ENCODE results near the gene PRSS57.
"Not testable (repeated sequence)": the region's sequence is repeated elsewhere in the genome, so short reads cannot be mapped to it uniquely, and the experiment has no call there.

The PRSS57 gene

DNA sequence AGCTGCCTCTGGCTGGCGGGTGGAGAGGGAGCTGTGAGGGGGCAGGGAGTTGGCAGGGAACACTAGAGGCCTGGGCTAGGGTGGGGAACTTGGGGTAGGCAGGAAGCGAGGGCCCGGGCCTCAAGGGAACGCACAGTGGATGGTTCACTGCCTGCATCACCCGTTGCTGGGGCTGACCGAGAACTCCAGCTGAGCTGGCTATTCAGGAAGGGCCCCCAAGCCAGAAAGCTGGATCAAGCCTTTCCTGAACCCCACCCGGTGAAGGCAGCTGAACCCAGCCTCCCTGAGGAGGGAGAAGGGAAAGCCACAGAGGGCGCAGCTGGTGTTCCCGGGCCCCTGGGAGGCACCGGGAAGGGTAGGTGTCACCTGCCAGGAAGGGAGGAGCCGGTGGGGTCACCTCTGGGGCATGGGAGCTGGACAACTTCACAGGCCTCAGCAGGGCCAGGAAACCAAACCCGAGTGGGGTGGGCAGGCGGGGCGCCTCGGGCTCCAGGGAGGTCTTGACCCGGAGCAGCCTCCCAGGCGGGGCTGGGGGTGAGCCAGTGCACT is 27.4 kb upstream of the PRSS57 start:
- DNase-seq = no peak

DNA sequence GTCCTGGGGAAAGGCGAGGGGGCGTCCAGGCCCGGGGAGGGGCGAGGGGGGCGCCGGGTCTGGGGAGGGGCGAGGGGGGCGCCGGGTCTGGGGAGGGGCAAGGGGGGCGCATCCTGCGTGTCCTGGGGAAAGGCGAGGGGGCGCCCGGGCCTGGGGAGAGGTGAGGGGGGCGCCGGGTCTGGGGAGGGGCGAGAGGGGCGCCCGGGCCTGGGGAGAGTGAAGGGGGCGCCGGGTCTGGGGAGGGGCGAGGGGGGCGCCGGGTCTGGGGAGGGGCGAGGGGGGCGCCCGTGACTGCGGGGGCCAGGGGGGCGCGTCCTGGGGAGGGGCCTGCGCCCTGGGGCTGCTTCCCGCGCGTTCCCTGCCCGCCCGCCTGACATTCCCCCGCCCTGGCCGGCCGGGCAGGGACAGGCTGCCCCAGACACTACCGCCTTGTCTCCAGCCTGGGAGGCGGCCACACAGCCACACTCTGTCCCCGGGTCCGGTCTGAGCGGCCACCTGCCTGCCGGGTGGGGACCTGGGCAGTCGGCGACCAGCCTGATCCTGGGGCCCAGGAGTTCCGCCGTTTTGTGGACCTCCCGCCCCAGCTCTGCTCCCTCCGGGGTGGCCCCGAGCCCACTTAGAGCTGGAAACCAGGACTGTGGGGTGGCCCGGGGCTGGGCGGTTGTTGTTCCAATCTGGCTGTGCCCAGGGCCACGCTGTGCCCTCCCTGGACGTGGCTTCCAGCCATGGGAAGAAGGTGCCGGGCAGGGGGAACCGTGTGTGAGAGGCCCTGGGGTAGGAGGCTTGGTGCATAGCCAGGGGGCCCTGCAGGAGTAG is 25.3 kb upstream of the PRSS57 start:
- no peak for DNase-seq

DNA sequence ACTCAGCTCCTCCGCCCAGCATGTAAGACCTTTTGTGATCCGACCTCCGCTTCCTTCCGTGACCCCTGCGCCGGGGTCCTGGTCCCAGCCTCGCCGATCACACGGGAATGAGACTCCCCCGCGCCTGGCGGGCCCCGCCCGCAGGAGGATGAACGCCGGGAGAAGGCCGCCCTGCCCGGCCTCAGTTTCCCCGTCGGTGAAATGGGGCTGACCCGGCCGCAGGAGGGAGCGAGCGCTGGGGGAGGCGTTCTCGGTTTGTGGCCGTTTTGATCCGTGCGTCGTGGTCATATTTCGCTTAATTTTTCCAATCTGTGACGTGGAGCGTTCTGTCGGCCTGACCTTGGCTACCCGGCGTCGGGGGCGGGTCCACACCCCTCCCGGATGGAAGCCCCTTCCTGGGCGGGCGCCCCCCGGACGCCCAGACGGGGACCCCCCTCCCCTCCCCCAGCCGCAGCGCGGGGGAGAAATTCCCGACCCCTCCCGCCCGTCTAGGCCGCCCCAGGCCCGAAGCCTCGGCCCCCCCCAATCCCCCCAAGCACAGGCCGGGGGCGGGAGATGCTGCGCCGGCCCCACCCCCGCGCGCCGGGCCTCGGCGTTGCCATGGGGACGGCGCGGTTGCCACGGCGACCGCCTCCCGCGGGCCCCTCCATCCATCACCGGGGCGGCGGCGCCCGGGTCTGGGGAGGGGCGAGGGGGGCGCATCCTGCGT is 24.5 kb upstream of the PRSS57 start:
- DNase-seq = no peak

DNA sequence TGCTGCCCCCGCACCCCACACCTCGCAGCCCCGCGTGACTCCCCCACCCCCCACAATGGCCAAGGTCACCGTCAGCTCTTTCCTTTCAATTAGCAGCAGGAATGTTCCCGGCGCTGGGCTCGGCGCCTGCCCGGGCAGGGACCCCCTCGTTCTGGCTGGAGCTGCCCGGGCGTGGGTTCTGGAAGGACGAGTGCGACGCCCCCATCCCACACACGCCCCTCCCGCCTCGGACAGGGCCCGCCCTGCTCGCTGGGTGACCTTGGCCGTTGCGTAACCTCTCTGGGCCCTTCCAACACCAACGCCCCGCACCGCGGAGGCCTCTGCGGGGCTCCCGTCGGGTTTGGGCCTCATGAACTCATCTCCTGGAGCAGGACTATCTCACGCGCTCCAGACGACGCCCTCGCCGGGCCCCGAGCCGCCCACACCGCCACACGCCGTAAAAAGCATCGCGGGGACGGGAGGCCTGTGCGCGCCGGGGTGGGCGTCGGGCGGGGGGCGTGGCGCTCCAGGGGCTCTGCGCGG is 23.8 kb upstream of the PRSS57 start:
- DNase-seq = no peak

DNA sequence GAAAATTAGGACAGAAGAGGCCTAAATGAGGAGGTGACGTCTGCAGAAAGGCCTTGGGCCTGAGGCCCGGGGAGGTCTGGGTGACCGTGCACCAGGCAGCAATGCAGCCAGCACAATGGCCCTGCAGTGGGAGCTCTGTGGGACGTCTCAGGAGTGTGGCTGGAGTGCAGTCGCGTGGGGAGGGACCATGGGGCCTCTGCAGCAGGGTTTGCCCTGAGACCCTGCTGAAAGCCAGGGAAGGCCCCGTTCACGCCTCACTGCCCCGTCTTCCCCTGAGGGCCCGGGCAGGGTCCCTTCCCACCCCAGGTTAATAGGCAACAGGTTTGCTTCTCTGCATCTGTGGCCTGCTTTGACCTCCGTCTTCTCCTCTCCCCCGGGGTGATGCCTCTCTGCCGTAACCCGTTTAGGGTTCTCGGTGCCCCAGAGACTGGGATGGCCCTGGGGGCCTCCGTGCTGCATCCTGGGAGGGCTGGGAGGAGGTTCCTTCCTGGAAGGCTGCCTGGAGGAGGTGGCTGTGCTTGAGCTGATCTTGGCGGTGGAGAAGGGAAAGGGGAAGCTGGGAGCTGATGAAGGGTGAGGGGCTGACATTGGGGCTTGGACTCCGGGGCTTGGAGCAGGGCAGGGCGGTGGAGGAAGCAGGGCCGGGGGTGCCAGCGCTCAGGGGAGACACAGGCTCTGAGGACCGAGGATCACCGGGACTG is 23.1 kb upstream of the PRSS57 start:
- DNase-seq = no peak

DNA sequence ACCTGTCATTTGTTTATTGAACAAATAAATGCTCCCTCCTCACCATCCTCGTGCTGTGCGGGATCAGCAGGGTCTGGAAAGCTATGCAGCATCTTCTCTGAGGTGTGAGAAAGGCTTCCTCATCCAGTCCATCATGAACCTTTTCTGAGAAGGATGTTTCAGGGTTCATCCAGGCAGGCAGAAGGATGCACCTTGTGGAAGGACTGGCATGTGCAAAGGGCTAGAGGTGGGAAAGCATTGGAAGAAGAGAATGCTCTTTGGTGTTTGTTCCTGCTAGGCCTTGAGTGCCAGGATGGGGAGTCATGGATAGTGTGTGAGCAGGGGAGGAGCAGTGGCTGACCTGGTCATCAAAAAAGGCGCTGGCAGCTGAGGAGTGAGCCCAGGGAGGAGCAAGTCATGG is 20.1 kb upstream of the PRSS57 start:
- DNase-seq = no peak

DNA sequence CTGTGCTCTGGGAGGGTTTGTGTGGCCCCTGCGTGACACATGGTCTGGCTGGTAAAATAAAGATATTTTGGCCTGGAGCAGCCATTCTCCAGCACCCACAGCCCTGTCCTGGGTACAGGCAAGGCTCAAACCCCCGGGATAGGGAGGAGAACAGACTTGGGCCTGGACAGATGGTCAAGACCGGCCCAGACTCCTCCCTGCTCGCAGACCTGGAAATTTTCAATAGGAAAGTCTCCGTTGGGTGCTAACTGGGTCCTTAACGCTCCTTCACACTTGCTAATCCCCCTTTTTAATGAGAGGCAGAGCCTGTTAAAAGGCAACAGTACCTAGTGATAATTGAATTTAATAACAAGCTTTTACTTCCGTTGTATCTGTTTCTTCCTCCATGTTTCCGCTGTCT is 16.0 kb upstream of the PRSS57 start:
- DNase-seq = no peak

DNA sequence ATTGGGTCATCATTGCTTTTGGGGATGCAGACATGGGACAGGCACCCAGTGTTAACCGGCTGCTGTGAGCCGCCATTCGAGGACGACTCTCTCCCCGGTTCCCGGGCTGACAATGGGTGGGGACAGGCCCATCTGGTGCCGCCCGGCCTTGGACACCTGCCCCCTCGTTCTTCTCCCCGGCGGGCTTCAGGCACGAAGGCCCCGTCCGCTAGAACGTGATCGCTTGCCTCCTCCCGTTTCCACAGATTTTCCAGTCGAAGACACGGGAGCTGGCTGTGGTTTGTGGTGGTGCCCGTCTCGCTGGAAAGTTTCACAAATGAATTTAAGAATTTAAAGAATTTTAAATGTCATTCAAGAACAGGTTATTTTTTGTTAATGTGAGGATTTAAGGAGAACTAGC is 15.5 kb upstream of the PRSS57 start:
- no peak for DNase-seq

DNA sequence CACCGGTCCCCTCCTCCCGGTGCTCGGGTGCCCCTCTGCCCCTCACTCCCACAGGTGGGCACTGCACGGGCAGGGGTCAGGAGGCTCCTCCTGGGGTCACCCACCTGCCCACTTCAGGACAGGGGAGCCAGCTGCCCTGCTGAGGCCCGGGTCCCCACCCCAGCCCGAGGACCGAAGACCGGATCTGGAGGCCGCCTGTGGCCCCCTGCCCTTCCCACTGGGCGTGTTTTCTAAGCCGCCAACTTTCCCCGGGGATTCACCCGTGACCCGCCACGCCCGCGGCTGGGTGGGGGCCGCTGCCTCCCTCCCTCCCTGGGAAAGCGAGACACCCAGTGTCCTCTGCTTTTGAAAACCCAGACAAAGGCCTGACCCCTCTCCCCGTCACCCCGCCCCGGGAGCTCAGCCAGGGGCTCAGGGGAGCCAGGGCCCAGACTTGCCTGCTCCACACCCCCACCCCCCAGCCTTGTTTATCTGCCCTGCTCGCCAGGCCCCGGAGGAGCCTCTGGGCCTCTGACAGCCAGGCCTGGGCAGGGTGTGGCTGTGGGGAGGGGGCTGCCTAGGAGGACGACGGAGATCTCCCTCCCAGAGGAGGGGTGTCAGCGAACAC is 14.8 kb upstream of the PRSS57 start:
- DNase-seq = no peak

DNA sequence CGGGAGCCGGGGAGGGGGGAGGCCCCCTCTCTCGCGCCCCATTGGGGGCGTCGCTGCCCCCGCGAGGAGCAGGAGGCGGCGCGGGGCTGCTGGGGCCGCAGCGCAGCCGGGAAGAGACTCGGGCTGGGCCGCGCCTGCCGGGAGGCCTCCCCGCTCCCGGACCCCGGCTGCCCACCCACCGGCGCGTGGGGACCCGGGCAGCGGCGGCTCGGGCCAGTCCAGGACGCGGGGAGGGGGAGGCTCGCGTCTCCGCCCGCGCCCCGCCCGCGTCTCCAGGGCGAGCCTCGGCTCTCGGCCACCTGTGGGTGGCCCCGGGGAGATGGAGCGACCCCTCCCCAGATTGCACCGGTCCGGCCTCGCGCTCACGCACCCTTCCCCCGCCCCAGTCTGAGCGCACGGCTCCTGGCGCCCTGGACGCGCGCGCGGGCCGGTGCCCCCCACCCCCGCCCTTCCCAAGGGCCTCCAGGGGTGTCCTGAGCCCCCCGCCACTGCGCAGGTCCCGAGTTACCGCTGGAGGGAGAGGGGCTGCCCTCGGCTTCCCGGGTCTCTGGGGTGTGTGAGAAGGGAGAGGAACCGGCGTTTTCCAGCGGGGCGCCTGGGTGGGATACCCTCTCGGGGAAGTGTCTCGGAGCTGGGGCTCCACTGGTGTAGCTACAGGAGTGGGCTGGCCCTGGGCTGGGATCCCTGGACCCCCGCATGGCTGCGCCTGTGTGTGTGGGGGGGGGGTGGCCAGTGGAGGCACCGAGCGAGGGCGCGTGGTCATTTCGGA is 14.1 kb upstream of the PRSS57 start:
- DNase-seq = no peak

DNA sequence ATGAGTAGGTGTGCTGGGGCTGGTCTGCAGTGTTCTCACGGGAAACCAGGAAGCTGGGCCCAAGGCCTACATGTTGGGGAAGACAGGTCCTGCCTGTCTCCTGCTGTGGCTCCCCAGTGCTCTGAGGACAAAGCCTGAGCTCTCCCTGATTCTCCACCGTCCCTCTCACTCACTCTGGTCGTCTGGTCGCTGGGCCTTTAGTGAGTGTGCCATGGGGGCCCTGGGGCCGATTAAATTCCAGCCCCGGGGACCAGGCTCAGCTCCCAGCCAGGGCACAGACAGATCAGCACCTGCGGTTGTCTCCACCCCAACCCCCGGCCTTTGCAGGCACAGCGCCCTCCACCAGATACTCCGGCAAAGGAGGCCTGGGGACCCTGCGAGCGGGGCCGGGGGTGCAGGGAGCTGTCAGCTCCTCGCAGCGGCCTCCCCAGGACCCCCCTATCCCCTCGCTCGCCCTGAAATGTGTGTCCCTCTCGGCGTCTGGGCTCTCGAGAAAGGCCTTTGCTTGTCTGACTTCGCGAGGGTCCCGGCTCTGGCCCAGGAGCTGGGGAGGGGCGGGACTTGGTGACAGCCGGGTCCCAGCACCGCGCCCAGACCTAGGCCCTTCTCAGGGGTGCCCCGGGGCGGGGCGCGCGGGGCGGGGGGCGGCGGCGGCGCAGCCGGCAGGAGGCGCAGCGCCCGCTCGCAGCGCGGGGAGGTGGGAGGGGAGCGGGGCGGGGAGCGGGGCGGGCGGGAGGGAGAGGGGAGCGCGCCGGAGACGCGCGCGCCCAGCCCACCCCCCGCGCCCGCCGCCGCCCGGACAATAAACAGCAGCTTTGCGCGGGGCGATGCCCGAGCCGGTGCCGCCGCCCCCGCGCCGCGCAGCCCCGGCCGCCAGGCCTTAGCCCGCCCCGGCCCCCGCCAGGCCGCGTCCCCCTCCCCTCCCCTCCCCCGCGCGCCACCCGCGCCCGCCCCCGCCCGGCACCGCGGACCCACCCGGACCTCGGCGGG is 13.2 kb upstream of the PRSS57 start, which contains the start of gene PALM:
PALM (plus strand) TSS at position 782 of the 990 bp plus-strand sequence. CDS start 212 bp downstream, outside the sequence.
- no peak for DNase-seq

DNA sequence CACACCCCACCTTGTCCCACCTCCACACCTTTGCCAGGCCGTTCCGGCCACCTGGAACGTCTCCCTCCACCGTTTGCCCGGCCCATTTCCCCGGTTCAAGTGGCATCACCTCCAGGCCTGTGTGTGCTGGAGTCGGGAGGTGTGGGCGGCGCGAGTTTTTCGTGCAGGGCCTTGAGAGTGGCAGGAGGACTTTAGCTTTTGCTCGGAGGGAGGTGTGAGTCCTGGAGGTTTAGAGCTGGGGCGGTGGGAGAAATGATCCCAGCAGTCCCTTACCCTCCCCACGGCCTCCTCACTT is 9.1 kb upstream of the PRSS57 start:
- peak; percentile 16 for DNase-seq

DNA sequence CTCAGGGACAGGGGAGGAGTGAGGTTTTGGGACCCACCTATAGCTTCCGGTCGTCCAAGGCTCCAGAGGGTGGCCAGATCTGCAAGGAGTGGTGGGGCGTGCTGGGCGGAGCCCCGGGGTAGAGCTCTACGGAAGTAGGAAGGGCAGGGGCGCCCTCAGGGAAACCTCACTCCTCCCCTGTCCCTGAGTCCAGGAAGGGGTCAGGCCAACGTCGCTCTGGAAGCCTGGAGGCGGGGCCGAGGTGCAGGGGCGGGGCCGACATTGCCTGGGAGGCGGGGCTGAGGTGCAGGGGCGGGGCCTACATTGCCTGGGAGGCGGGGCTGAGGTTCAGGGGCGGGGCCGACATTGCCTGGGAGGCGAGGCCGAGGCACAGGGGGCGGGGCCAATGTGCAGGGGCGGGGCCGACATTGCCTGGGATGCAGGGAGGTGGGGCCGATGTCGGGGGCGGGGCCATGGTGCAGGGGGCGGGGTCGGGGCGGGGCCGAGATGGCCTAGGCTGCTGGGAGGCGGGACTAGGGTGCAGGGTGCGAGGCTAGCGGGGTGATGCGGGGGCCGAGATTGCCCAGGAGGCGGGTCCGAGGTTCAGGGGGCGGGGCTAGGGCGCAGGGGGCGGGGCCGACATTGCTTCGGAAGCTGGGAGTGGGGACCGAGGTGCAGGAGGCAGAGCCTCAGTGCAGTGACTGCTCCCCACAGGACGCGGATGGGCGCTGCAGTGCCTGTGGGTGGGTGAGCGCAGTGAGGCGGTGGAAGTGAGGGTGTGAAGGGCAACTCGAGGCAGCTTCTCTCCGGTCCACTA is 8.6 kb upstream of the PRSS57 start:
- peak; percentile 89 for DNase-seq

DNA sequence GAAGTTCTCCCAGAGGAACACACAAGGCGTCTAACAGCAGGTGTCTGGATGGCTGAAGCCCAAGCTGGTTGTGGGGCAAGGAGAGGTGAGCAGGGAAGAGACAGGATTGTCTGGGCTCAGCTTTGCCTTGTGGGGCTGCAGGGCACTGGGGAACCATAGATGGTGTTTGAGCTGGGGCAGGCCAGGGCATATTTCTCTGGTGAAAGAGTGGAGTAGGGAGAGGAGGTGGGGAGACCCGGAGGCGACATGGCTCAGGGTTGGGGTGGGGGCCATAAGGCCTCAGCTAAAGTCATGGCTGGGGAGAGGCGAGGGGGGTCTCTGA is 8.0 kb upstream of the PRSS57 start:
- no peak for DNase-seq

DNA sequence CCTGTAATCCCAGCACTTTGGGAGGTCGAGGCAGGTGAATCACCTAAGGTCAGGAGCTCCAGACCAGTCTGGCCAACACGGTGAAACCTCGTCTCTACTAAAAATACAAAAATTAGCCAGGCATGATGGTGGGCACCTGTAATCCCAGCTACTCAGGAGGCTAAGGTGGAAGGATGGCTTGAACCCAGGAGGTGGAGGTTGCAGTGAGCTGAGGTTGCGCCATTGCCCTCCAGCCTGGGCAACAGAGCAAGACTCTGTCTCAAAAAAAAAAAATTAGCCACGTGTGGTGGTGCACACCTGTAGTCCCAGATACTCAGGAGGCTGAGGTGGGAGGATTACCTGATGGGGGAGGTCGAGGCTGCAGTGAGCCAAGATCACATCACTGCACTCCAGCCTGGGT is 7.6 kb upstream of the PRSS57 start:
- DNase-seq = not testable (repeated sequence)

DNA sequence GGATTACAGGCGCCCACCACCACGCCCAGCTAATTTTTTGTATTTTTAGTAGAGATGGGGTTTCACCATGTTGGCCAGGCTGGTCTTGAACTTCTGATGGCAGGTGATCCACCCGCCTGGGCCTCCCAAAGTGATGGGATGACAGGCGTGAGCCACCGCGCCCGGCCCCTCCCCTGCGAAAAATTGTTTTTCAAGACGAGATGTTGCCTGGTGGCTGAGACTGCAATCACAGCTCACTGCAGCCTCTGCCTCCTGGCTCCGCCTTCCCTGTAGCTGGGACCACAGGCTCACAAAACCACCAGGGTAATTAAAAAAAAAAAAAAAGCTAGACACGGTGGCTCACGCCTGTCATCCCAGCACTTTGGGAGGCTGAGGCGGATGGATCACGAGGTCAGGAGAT is 4.6 kb upstream of the PRSS57 start:
- peak; percentile 34 for DNase-seq

DNA sequence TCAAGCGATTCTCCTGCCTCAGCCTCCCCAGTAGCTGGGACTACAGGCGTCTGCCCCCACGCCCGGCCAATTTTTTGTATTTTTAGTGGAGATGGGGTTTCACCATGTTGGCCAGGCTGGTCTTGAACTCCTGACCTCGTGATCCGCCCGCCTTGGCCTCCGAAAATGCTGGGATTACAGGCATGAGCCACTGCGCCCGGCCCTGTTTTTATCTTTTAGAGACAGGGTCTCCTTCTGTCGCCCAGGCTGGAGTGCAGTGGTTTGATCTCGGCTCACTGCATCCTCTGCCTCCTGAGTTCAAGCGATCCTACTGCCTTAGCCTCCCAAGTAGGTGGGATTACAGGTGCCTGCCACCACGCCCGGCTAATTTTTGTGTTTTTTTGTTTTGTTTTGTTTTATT is 3.3 kb upstream of the PRSS57 start:
- DNase-seq = not testable (repeated sequence)

DNA sequence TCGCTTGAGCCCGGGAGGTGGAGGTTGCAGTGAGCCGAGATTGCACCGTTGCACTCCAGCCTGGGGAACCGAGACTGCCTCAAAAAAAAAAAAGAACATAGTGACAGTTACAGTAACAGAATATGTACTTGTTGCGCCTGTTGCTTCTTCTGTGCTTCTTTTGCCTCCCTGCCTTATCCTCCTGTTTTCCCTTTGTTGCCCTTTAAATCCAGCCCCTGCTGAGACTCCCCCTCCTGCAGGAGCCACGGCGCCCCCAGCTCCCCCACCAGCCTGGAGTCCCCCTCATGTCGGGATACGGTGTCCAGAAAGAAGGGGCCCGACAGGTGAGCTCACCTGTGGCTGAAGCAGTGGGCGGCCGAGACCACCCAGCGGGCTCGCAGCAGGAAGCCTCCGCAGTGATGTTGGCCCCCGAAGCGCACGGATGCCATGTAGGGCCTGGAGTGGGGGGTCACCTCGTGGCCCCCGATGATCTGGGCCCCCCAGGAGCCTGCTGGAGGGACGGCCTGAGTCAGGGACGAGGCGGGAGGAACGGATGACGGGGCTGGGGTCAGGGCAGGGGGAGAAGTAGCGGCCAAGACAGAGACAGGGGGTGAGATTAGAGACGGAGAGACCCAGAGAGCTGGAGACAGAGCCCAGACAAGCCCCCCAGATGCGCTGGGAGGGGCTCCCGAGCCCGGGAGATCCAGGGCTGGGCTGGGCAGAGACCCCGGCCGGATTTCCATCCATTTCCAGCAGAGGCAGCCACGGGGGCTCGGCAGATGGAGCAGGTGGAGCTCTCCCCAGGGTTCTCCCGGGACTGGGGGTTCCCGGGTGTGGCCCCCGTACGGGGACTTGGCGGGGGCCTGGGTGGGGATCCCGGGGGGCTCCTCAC is 536 bp downstream of the PRSS57 start:
- DNase-seq = no peak

DNA sequence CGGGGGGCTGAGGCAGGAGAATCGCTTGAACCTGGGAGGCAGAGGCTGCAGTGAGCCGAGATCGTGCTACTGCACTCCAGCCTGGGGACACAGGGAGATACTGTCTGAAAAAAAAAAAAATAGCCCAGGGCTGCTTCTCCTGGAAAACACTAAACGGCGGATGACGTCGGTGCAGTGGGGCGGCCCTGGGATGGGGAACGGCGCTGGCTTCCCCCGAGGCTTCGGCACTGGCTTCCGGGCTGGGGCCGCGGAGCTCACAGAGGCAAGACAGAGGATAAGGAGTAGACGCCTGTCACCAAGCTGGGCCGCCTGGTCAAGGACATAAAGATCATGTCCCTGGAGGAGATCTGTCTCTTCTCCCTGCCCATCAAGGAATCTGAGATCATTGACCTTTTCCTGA is 5.0 kb downstream of the PRSS57 start:
- no peak for DNase-seq
